Measurements from ENCODE around the gene DAW1. TPM values are rescaled to one million over a fixed set of nuclear protein-coding genes. Genes with fewer than 3 reads are reported as not detected.

Gene DAW1
- total and polyA plus RNA-seq, 5 donors, result 0.09 to 0.56 (median 0.15) TPM; not detected in 2

Other genes with a start within 250 kb of the DAW1 start
- gene SCYGR5, start 204.8 kb upstream of the DAW1 start, total RNA-seq, result not detected
- gene SCYGR5, start 204.8 kb upstream of the DAW1 start, polyA plus RNA-seq, result not detected
- gene SLC19A3, start 153.6 kb upstream of the DAW1 start, total RNA-seq, result 1 to 10 TPM in 2 of 4 donors, under 1 TPM in 2; 0.29 to 5.0 (median 0.87) TPM
- 3.5 TPM for gene SLC19A3, start 153.6 kb upstream of the DAW1 start, polyA plus RNA-seq
- not detected for gene SCYGR6, start 146.9 kb upstream of the DAW1 start, total RNA-seq
- not detected for gene SCYGR6, start 146.9 kb upstream of the DAW1 start, polyA plus RNA-seq
- gene SCYGR7, start 143.3 kb upstream of the DAW1 start, total RNA-seq, result not detected
- not detected for gene SCYGR7, start 143.3 kb upstream of the DAW1 start, polyA plus RNA-seq
- gene SCYGR8, start 125.7 kb upstream of the DAW1 start, total RNA-seq, result not detected
- not detected for gene SCYGR8, start 125.7 kb upstream of the DAW1 start, polyA plus RNA-seq
- not detected for gene CCL20, start 57.8 kb upstream of the DAW1 start, total RNA-seq
- not detected for gene CCL20, start 57.8 kb upstream of the DAW1 start, polyA plus RNA-seq

All from right cardiac atrium (tissue), 5 donors.